CD4-positive, alpha-beta T cell treated with Interleukin-12 subunit alpha and Interleukin-12 subunit beta, for 1 hour (primary cell): ENCODE measurements around the gene NKX2-4.
"Not testable (repeated sequence)": the region's sequence is repeated elsewhere in the genome, so short reads cannot be mapped to it uniquely, and the experiment has no call there.

Experiments
- DNase-seq: peaks from one replicate; pipeline ENCODE4 v3.0.0-alpha.2; 2020

The NKX2-4 gene

GRCh38 chr20:21397341-21398108, at the start of gene NKX2-4:
Gene NKX2-4 (minus strand): TSS chr20:21397526. CDS start chr20:21397399, 127 bp downstream.
- no peak for DNase-seq

GRCh38 chr20:21437816-21438215, 40.5 kb upstream of the NKX2-4 start:
- DNase-seq, result no peak

- DNase-seq, result no peak
Measured at GRCh38 chr20:21437248-21437647, 39.9 kb upstream of the NKX2-4 start.

GRCh38 chr20:21436205-21436604, 38.9 kb upstream of the NKX2-4 start:
- no peak for DNase-seq

- DNase-seq, result no peak
Measured at GRCh38 chr20:21435576-21435975, 38.2 kb upstream of the NKX2-4 start.

GRCh38 chr20:21433329-21433890, 36.1 kb upstream of the NKX2-4 start:
- DNase-seq, result no peak

GRCh38 chr20:21432911-21433310, 35.6 kb upstream of the NKX2-4 start:
- no peak for DNase-seq

GRCh38 chr20:21430020-21430419, 32.7 kb upstream of the NKX2-4 start:
- DNase-seq, result no peak

GRCh38 chr20:21424846-21425245, 27.5 kb upstream of the NKX2-4 start:
- DNase-seq, result no peak

- not testable (repeated sequence) for DNase-seq
Measured at GRCh38 chr20:21423712-21424111, 26.4 kb upstream of the NKX2-4 start.

- no peak for DNase-seq
Measured at GRCh38 chr20:21421601-21422236, 24.4 kb upstream of the NKX2-4 start.

GRCh38 chr20:21419147-21419546, 21.8 kb upstream of the NKX2-4 start:
- DNase-seq, result not testable (repeated sequence)

GRCh38 chr20:21413996-21414395, 16.7 kb upstream of the NKX2-4 start:
- not testable (repeated sequence) for DNase-seq

- no peak for DNase-seq
Measured at GRCh38 chr20:21411725-21412124, 14.4 kb upstream of the NKX2-4 start.

- DNase-seq, result no peak
Measured at GRCh38 chr20:21399005-21399475, 1.7 kb upstream of the NKX2-4 start.

GRCh38 chr20:21398109-21399004, 1.0 kb upstream of the NKX2-4 start:
- no peak for DNase-seq

- no peak for DNase-seq
Measured at GRCh38 chr20:21396599-21397340, 556 bp downstream of the NKX2-4 start.

- DNase-seq, result peak; percentile 39
Measured at GRCh38 chr20:21395666-21396598, 1.4 kb downstream of the NKX2-4 start.

- no peak for DNase-seq
Measured at GRCh38 chr20:21395051-21395665, 2.2 kb downstream of the NKX2-4 start.

GRCh38 chr20:21394551-21394950, 2.8 kb downstream of the NKX2-4 start:
- DNase-seq, result no peak
